NOMO-1 treated with dmso at 0.1 percent for 144 hours (cell line): ENCODE data around the gene WWC2.

Experiments
- DNase-seq: peaks from one replicate; lab custom pipeline; 2025; ENCODE audit not compliant: unreplicated experiment; lab: John Stamatoyannopoulos, UW

WWC2 gene

DNA sequence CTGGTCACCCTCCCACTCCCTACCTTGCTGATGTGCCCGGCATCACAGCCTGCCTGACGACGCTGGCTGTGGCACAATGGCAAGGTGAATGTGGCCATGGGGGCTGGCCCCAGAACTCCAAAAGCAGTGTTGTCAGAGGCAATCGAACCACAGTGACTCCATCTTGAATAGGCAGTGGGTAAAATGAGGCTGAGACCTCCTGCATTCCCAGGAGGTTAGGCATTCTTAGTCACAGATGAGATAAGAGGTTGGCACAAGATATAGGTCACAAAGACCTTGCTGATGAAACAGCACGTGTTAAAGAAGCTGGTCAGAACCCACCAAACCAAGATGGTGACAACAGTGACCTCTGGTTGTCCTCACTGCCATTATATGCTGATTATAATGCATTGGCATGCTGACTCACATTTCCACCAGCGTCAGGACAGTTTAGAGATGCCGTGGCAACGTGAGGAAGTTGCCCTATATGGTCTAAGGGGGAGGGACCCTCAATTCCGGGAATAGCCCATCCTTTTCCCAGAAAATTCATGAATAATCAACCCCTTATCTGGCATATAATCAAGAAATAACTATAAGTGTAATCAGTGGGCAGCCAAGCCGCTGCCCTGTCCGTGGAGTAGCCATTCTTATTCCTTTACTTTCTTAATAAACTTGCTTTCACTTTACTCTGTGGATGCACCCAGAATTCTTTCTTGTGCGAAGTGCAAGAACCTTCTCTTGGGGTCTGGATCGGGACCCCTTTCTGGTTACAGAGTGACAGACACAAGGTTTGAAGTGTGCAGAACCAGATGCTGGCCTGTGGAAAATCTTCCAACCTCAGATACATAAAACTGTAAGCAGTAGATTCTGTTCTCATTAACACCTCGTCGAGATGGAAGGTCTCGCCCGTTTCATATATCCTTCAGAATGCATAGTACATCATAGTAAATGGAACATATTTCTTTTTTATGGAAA lies 249.9 kb downstream of the WWC2 start:
- no peak for DNase-seq

- DNase-seq, result no peak
Measured at GRCh38 chr4:183349673-183350072, 250.6 kb downstream of the WWC2 start.

DNA sequence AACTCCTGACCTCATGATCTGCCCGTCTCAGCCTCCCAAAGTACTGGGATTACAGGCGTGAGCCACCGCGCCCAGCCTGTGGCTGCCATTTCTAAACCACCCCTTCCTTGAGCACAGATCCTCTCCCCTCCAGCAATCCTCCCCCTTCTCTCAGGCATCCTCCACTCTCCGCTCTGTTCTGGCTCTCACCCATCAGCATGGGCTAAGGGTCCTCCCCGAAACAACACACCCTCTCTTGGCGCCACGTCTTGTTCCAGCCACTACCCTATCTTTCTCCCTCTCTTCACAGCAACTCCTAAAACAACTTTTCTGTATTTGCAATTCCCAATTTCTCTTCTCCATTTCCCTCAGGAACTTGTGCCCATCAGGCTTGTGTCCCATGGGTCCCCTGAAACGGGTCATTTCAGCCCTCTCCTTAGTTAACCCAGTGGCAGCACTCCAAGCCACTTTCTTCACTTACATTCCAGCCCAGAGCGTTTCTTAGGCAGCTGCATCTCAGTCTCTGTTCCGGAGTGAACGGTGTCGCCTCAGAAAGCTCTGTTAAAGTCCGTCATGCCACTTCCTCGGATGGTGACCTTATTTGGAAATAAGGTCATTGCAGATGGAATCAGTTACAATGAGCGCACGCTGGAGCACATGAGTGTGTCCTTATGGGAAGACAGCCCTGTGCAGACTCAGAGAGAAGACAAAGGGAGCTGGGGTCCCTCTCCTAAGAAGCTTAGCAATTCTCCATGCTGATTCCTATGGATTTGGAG lies 251.4 kb downstream of the WWC2 start:
- no peak for DNase-seq

GRCh38 chr4:183352546-183352945 lies 253.5 kb downstream of the WWC2 start:
- DNase-seq, result no peak

- DNase-seq, result no peak
Measured at GRCh38 chr4:183353557-183353956, 254.5 kb downstream of the WWC2 start.

DNA sequence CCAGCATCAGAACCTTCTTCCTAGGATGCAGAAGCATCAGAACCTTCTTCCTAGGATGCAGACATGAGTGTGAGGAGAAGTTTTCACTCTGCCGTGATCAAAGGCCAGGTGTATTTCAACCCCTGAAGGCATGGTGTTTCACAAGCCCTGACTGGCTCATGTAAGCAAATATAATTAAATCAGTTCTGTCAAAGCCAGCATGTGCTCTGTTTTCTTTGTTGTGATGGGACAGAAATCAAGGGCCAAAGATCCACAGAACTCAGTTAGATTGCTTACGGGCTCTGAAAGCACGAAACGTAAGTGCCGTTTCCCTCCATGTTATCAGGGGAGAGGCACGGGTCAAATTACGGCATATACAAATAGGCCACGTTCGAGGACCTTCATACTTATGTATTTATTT lies 255.2 kb downstream of the WWC2 start:
- no peak for DNase-seq

DNA sequence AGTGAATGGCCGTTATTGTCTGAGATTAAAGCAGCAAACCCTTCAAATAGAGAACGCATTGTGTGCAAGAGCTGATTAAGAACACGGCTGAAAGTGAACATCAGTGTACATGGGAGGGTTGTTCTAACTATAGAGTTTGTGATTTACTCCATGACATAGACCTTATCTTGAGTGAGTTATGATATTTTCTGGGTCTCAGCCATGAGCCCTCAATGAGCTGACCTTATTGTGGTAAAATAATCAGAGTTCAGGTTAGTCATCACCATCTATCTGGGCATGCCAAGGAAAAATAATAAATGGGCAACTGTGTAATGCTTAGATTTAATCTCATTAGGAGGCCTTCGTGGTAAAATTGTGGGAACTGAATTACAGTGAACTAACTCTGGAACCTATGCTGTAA lies 256.3 kb downstream of the WWC2 start:
- DNase-seq, result no peak

DNA sequence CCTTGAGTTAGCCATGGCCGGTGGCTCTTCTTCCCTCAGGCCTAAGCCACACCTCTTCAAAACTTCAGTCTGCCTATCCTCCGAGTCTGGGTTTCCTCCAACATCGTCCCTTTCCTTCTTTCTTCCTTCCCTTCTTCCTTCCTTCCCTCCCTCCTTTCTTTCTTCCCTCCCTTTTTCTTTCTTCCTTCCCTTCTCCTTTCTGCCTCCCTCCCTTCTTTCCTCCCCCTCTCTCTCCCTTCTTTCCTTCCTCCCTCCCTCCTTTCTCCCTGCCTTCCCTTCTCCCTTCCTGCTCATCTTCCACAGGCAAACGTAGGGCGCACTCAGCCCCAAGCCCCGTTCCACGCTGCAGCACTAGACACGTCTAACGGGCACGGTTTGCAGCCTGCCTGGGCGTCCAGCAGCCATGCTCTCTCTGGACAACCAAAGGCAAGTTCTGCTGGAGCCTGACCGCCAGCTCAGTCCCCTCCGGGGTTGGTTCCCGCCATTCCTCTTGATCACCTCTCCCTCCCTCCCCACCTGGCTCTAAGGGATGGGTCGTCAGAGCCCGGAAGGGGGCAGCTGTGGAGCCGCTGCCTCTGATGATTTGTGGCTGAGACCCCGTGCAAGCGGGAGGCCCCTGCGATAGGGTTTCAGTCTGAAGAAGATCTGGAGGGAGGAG lies 257.2 kb downstream of the WWC2 start:
- DNase-seq, result no peak

DNA sequence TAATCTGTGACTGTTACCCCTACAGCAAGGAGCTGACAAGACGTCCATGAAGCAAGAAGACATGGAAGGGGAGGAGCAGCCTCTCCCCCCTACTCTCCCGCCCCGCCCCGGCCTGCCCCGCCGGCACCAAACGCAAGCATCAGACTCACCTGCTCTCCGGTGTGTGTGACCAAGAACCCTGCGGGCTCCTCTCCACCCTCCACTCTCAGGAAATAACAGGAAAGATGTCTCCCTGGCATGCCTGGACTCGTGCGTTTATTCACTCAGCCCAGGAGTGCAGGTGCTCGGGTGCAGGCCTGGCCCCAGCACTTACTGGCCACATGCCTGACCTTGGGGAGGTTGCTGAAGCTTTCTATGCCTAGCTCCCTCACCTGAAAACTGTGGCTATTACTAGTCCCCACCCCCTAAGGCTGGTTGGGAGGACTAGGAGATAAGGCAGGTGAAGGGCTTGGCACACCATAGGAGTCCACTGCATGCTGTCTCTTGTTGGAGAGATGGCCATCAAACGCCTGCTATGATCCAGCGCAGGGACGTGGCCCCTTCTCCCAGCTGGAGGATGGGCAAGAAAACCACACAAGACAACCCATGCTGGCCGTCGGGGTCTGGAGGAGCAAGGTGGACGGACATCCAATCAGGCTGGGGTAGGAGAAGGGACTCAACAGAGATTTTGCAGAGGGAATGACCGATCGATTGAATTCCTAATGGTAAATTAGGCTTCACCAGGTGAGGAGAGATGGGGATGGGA lies 258.0 kb downstream of the WWC2 start:
- DNase-seq, result no peak

DNA sequence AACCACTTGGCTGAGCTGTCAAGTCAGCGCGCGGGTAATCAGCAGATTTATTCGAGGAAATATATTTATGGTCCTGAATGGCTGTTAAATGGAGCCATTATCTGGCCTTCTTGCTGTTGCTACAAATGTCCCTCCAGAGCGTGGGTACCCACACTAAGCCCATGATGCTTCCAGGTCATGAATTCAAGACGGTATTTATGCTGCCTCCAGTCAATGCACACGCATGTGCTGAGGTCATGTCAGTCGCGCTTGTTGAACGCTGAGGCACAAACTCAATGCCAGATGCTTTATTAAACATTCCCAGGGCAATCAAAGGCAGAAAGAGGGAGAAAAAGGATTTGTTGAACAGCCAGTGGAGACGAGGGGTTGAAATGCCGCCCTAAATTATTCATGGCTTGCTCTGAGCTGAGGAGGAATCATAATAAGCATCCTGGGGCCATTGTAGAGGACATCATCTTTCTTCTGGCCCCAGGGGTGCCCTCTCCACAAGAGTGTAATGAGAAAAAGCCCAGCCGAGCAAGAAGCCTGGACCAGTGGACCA lies 259.2 kb downstream of the WWC2 start:
- no peak for DNase-seq

- no peak for DNase-seq
Measured at GRCh38 chr4:183360161-183360919, 261.3 kb downstream of the WWC2 start.

- DNase-seq, result no peak
Measured at GRCh38 chr4:183362036-183362435, 263.0 kb downstream of the WWC2 start.

- no peak for DNase-seq
Measured at GRCh38 chr4:183362916-183363542, 264.0 kb downstream of the WWC2 start.

- no peak for DNase-seq
Measured at GRCh38 chr4:183364025-183364424, 265.0 kb downstream of the WWC2 start.

DNA sequence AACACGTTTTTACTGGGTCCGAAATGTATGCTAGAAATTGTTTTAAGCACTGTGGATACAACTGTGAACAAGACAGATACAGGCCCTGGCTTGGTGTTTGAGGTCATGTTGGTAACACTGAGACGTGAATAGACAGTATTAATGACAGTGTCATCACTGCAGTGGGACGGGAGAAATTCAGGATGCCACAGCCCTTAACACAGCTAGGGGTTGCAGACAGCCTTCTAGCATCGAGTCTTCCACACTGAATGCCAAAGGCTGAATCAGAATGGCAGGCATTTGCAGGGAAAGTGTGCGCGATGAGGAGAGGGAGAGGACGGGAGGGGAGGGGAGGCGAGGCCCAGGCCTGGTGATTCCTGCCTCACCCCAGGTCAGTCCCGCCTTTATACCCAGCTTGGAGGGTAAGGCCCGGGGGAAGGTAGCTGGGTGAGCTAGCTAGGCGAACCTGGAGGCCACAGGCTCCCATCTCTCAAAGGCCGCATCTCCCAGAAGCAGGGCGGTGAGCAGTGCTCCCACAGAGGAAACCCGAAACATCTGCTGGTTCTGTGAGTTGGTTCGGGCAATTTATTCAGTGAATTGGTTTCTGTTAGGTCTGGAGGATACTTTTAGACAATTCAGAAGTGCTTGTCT lies 267.3 kb downstream of the WWC2 start:
- no peak for DNase-seq

DNA sequence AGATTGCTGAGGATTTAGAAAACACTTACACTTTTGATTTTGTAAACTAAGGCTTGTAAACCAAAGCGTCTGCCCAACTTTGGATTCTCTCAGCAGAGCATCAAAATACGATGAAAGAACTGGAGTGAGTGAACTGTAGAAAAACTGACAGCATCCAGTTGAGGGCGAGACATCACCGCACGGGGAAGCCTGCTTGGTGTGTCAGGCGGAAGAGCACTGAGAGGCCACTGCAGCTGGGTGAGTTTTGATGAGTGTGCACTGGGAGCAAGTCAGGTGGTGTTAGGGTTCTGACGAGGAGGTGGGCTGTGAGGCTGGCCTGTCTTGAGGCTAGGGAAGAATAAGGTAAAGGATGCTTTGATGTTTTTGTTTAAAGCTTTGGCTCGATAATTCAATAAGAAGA lies 270.0 kb downstream of the WWC2 start:
- DNase-seq, result no peak
